Measurements from ENCODE around the gene RPL29.

RPL29 gene

DNA sequence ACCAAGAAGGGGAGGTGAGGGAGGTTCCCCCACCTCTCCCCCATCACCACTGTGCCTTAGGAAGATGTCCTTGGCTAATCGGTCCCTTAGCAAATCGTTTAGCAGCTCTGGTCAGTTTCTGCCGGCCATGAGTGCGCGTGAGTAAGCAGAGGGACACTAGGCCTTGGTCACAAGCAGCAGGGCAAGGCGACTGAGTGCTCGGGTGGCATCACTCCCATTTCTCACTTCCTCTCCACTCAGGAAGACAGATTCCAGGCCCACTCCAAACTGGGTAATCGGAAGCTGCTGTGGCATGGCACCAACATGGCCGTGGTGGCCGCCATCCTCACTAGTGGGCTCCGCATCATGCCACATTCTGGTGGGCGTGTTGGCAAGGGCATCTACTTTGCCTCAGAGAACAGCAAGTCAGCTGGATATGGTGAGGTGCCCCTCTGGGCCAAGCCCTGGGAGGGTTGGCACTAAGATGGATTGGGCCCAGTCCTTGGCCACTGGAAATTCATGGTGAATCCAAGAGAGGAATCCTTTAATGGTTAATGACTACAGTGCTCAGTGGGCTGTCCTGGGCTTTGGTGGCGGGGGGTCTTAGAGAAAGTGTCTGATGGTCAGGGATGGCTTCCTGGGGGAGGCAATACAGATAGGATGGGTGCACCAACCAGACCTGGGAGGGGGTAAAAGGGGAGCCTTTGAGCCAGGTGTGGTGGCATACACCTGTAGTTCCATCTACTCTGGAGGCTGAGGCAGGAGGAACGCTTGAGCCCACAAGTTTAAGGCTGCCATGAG, 49.6 kb downstream of the RPL29 start:
- no peak overlapping the region for H3K4me3 ChIP-seq (ENCODE audit: low read length)
- H3K9me3 ChIP-seq (ENCODE audit: insufficient read depth, low read depth, low read length): no peaks in the 10 kb centered on the region
- H3K36me3 ChIP-seq (ENCODE audit: insufficient read depth, low read depth, low read length): no peaks in the 10 kb centered on the region
- no peak overlapping the region for H3K9ac ChIP-seq (ENCODE audit: low read depth, low read length)
- H3K27ac ChIP-seq (ENCODE audit: low read length): no peak overlapping the region
- peaks cover 28% of the 10 kb centered on the region for H3K27me3 ChIP-seq (ENCODE audit: insufficient read depth, low read length)
- H3K4me1 ChIP-seq (ENCODE audit: insufficient read depth, low read length): no peaks in the 10 kb centered on the region

DNA sequence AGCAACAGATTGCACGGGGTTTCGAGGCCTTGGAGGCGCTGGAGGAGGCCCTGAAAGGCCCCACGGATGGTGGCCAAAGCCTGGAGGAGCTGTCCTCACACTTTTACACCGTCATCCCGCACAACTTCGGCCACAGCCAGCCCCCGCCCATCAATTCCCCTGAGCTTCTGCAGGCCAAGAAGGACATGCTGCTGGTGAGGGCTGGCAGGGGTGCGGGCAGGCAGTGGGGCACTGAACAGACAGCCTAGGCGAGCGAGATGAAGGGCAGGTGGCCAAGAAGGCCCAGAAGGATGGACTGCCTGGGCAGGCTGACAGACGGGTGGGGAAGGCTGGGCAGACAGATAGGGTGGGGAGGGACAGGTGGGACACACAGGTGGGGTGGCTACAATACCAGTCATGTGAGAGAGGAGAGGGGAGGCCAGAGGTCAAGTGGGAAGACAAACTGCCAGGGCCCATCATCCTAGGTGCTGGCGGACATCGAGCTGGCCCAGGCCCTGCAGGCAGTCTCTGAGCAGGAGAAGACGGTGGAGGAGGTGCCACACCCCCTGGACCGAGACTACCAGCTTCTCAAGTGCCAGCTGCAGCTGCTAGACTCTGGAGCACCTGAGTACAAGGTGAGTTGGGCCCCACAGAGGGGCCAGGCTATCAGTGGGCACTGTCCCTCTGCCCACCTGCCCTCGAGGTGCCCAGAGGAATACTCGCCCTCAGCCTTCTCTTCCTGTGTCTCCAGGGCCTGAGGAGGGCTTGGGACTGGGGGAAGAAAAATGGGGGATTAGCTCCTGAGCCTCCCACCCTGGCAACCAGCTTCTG, 50.5 kb downstream of the RPL29 start:
- H3K4me3 ChIP-seq (ENCODE audit: low read length): no peak overlapping the region
- 0 out of 2 replicates have a peak, but pooled peaks cover 2% of the 10 kb centered on the region for H3K36me3 ChIP-seq (ENCODE audit: insufficient read depth, low read depth, low read length)
- H3K27me3 ChIP-seq (ENCODE audit: insufficient read depth, low read length): peaks cover 19% of the 10 kb centered on the region; the same call in 1 of the 2 replicates
- no peak overlapping the region for H3K27ac ChIP-seq (ENCODE audit: low read length)
- no peak overlapping the region for H3K9ac ChIP-seq (ENCODE audit: low read depth, low read length)
- no peaks in the 10 kb centered on the region for H3K9me3 ChIP-seq (ENCODE audit: insufficient read depth, low read depth, low read length)
- H3K4me1 ChIP-seq (ENCODE audit: insufficient read depth, low read length): no peaks in the 10 kb centered on the region

DNA sequence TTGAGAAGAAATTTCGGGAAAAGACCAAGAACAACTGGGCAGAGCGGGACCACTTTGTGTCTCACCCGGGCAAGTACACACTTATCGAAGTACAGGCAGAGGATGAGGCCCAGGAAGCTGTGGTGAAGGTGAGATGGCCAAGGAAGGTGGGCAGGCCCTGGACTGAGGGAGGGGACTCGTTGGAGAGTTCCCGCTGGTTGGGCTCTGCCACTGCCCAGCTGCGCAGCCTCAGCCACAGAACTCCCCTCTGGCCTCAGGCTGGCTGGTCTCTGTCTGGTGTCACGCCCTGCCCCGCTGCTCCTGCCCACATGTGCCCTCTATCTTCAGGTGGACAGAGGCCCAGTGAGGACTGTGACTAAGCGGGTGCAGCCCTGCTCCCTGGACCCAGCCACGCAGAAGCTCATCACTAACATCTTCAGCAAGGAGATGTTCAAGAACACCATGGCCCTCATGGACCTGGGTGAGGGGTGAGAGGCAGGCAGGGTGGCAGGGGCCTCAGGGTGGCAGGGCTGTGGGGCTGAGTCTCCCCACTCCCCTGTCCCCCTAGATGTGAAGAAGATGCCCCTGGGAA, 51.2 kb downstream of the RPL29 start:
- no peak overlapping the region for H3K9ac ChIP-seq (ENCODE audit: low read depth, low read length)
- H3K27ac ChIP-seq (ENCODE audit: low read length): no peak overlapping the region
- peaks cover 14% of the 10 kb centered on the region; the same call in 1 of the 2 replicates for H3K27me3 ChIP-seq (ENCODE audit: insufficient read depth, low read length)
- H3K9me3 ChIP-seq (ENCODE audit: insufficient read depth, low read depth, low read length): no peaks in the 10 kb centered on the region
- peaks cover 9% of the 10 kb centered on the region; the same call in 1 of the 2 replicates for H3K36me3 ChIP-seq (ENCODE audit: insufficient read depth, low read depth, low read length)
- no peak overlapping the region for H3K4me3 ChIP-seq (ENCODE audit: low read length)
- H3K4me1 ChIP-seq (ENCODE audit: insufficient read depth, low read length): no peaks in the 10 kb centered on the region

Data from iPS-20b (cell line).